Coronary artery (tissue), 2 donors: ENCODE measurements around the gene NEXMIF.
A peak's percentile ranks its signal among the peaks of the same experiment; 100 is the strongest.
"Not testable (repeated sequence)": the region's sequence is repeated elsewhere in the genome, so short reads cannot be mapped to it uniquely, and the experiment has no call there.

Source experiments
- DNase-seq: peaks from one replicate; pipeline ENCODE4 v3.0.0-alpha.2; 2017; ENCODE audit warnings: low spot score
- H3K27ac ChIP-seq, 2 donors: fragments of 200-600 bp; sonication (generic); one replicate each; pipeline ENCODE4 v1.5.1; 2016 to 2019
- H3K4me3 ChIP-seq: fragments of 200-600 bp; sonication (generic); 2 replicates; pipeline ENCODE4 v1.5.1; 2016; ENCODE audit warnings: mild to moderate bottlenecking, moderate library complexity
- CTCF ChIP-seq: fragments of 200-600 bp; sonication (generic); IDR thresholded peaks from one replicate; pipeline ENCODE4 v1.5.1; 2019; ENCODE audit warnings: antibody characterized with exemption

Gene NEXMIF

DNA sequence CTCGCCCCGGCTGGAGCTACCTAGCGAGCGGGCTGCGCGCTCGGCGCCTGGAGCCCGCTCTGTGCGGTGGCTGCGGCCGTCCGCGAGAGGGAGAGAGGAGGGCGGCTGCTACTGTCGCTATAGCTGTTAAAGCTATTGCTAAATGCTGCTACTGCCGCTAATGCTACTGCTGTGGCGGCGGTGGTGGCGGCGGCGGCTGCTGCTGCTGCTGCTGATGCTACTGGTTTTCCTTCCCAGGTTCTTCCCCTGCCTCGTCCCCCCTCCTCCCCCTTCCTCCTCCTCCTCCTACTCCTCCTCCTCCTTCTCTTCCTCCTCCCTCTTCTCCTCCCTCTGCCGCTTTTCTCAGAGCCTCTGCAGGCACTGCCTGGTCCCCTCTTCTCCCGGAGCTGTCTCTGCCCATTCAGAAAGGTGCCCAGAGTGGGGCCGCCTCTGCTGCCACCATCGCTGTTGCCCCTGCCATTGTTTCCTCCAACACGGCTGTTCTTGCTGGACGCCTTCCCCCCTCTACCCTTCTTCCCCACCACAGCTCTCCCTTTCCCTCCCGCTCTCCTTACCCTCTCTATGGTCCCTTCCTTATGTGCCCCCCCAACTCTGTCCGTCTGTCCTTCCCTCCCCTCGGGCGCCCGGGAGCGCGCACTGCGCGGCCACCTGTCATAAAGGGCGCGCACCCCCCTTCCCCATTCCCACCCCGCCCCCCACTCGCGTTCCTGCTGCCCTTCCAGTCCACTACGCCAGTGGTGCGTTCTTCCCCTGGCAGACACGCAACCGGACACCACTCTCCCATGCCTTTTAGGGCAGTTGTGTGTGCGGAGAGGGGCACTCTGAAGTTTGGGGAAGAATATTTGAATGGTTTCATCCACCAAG, at the start of gene NEXMIF:
Gene NEXMIF (minus strand): TSS at position 228 of the 864 bp plus-strand sequence.
- H3K4me3 ChIP-seq = peak within 1 kb of the TSS; percentile 67
- H3K27ac ChIP-seq = peak within 1 kb of the TSS; percentile 79
- no peak for DNase-seq
- no peak for TF ChIP-seq CTCF

GRCh38 chrX:74961962-74962361, 36.7 kb upstream of the NEXMIF start:
- not testable (repeated sequence) for H3K27ac ChIP-seq, DNase-seq, H3K4me3 ChIP-seq

DNA sequence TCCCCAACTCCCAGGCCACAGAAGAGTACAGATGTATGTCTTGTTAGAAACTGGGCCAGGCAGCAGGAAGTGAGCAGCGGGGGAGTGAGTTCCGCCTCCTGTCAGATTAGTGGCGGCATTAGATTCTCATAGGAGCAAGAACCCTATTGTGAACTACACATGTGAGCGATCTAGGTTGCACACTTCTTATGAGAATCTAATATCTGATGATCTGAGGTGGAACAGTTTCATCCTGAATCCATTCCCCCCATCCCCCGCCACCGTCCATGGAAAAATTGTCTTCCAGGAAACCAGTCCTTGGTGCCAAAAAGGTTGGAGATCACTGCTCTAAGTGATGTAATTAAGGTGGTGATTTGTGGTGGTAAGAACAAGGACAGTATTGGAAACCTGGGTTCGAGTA, 24.5 kb upstream of the NEXMIF start:
- DNase-seq = no peak
- H3K27ac ChIP-seq = no peak overlapping the region
- TF ChIP-seq CTCF = no peak
- H3K4me3 ChIP-seq = no peak overlapping the region

GRCh38 chrX:74940414-74940813, 15.2 kb upstream of the NEXMIF start:
- no peak overlapping the region for H3K27ac ChIP-seq
- H3K4me3 ChIP-seq = no peak overlapping the region
- no peak for DNase-seq
- no peak for TF ChIP-seq CTCF

DNA sequence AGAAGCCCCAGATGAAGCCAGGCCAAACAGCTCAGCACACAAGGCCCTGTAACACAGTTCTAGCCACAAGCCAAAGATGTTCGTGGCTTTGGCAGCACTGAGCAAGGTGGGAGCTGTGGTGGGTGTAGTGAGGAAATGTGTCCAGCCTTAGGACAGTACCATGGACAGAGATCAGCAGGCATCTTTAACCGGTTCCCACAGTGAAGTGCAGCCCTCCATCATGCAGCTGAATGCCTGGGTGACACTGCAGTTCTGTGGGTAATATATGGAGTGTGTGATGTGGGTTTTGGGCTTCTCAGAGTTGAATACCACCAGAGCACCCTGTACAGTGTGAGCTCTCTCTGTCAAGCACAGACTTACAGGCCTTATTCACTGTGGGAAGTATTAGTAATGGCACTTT, 6.0 kb upstream of the NEXMIF start:
- TF ChIP-seq CTCF = no peak
- no peak for DNase-seq
- no peak overlapping the region for H3K27ac ChIP-seq
- H3K4me3 ChIP-seq = no peak overlapping the region

- no peak for DNase-seq
- Histone ChIP-seq H3K27ac (peak overlapping the region; percentile 79), H3K4me3 (peak overlapping the region; percentile 67)
- no peak for TF ChIP-seq CTCF
These were observed 615 bp downstream of the NEXMIF start for GRCh38 chrX:74924449-74925224.

GRCh38 chrX:74923942-74924448, 1.3 kb downstream of the NEXMIF start:
- no peak for DNase-seq
- H3K4me3 ChIP-seq = peak overlapping the region; percentile 67
- TF ChIP-seq CTCF = no peak
- peak overlapping the region; percentile 79 for H3K27ac ChIP-seq
